ENCODE results near the gene ZNF385D.

ZNF385D gene

GRCh38 chr3:21668012-21668411 lies 83.0 kb downstream of the ZNF385D start:
- DNase-seq, result no peak

- no peak for DNase-seq
Observed at GRCh38 chr3:21665444-21666100, 85.4 kb downstream of the ZNF385D start.

- DNase-seq, result no peak
Observed at GRCh38 chr3:21664996-21665395, 86.0 kb downstream of the ZNF385D start.

DNA sequence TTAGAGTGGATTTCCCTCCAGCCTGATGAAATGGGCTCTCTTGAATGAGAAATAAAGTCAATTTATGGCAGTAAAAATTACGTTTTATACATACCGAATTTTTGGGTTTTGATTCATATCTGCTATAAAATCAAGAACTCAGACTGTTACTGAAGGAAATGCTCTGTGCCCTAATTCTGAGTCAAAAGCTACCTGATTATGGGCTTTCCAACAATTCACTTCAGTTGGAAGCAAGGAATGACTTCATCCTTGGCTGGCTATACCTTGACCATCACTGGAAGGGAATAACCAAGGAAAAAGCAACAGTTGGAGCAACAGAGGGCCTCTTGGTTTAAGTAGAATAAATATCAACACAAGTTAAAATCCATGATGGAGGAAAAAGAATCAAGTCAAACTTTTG lies 88.6 kb downstream of the ZNF385D start:
- DNase-seq, result no peak

DNA sequence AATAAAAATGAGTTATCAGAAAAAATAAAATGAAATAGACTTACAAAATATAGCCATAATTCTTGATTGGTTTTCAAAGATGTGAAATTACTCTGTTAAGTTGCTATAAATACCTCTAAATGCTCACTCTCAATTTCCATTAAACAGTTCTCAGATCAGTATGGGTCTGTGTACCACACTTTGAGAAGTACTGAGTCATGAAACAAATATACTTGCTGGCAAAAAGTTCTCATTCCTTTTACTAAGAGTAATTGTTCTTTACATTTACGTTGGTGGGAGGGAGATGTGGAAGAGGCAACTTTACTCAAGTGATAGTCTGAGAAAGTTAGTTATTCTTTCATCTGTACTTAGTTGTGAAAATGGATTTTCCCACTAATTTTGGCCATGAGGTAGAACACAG lies 96.3 kb downstream of the ZNF385D start:
- DNase-seq, result no peak

GRCh38 chr3:21654241-21654640 lies 96.8 kb downstream of the ZNF385D start:
- DNase-seq, result no peak

DNA sequence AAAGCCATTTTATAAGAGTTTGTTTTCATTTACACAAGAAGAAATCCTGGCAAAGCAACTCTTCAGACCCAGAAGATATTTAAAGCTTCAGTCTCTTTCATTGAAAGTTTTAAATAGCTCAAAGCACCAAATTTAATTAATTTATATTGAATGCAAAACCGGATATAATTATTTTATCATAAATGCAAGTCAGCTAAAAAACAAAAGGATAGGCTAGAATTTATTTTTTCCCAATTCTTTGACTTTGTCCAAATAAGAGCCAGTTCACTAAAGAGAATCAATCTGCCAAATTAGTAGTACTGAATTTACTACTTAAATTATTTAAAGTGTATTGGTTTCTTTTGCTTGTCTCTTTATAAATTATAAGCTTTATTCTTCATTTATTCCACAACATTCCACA lies 101.5 kb downstream of the ZNF385D start:
- no peak for DNase-seq

- DNase-seq, result no peak
Observed at GRCh38 chr3:21647961-21648360, 103.0 kb downstream of the ZNF385D start.

GRCh38 chr3:21645121-21645897 lies 105.7 kb downstream of the ZNF385D start:
- no peak for DNase-seq

GRCh38 chr3:21644268-21644667 lies 106.7 kb downstream of the ZNF385D start:
- no peak for DNase-seq

DNA sequence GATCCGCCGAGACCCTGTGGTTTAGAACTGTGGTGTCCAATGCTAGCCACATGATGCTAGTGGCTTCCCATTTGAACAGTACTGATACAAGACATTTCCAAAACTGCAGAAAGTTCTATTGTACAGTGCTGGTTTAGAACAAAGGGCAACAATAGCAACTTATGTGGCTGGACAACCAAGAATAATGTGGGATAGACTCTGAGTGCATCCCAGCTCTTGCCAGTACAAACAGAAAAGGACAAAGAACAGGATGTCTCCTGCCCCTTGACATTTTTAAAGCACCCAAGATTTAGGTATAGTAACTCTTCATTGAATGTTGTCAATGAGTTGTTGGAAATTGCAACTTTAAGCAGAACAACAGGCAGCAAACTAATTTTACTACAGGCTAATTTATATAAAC lies 107.3 kb downstream of the ZNF385D start:
- no peak for DNase-seq

DNA sequence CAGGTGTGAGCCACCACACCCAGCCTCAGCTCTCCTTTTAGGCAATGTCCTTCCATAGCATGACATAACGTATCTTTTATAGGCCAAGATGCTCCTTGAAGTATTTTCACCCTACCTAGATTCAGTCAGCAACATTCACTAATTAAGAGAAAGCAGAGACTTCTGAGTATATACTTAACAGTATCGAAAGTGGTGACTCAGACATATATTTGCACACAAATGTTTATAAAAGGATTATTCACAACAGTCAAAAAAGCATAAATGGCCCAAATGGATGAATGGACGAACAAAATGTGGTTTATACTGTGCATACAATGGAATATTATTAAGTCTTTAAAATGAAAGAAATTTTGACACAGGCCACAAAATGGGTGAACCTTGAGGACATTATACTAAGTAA lies 108.6 kb downstream of the ZNF385D start:
- DNase-seq, result no peak

DNA sequence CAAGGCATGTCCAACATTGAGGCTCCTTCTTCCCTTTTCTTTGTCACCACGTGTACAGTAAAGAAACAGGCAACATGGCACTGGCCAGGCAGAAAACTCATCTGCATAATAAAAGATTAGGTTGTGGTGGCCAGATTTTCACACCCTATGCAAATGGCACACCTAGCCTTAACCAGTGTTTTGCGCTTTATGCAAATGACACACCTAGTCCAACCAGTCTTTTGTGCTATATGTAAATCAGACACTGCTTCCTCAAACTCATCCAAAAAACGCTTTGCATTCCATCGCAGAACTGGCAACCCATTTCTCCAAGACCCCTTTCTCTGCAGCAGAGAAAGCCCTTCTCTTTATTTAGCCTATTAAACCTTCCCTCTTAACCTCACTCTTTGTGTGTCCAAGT lies 109.1 kb downstream of the ZNF385D start:
- no peak for DNase-seq

GRCh38 chr3:21638488-21638887 lies 112.5 kb downstream of the ZNF385D start:
- DNase-seq, result no peak

DNA sequence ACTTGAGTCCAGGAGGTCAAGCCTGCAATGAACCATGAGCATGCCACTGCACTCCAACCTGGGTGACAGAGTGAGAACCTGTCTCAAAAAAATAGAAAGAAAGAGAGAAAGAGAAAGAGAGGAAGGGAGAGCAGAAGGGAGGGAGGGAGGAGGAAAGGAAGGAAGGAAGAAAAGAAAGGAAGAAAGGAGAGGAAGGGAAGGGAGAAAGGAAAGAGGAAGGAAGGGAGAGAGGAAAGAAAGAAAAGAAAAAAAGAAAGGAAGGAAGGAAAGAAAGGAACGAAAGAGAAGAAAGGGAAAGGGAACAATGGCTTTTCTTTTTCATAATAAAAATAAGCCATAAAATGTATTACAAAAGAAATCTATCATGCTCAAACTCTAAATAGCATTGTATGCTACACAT lies 116.9 kb downstream of the ZNF385D start:
- DNase-seq, result no peak

DNA sequence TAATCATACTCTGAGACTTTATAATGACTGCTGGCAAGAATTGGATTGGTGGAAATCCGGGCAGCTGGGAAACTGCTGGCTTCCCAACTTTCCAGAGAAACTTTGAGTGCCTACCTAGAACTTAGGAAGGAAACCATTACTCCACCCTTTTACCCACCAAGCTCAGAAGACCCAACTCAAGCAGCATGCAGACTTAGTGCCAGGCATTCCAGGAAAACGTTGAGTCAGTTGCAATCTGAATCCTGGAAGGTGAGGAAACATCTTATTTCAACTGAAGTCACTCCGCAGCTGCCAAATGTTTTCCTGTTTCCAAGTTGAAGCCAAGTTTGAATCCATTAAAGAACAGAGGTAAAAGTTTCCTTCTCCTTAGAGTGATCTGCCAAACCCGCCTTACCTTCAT lies 126.5 kb downstream of the ZNF385D start:
- DNase-seq, result no peak

- no peak for DNase-seq
Observed at GRCh38 chr3:21621181-21621651, 129.8 kb downstream of the ZNF385D start.

DNA sequence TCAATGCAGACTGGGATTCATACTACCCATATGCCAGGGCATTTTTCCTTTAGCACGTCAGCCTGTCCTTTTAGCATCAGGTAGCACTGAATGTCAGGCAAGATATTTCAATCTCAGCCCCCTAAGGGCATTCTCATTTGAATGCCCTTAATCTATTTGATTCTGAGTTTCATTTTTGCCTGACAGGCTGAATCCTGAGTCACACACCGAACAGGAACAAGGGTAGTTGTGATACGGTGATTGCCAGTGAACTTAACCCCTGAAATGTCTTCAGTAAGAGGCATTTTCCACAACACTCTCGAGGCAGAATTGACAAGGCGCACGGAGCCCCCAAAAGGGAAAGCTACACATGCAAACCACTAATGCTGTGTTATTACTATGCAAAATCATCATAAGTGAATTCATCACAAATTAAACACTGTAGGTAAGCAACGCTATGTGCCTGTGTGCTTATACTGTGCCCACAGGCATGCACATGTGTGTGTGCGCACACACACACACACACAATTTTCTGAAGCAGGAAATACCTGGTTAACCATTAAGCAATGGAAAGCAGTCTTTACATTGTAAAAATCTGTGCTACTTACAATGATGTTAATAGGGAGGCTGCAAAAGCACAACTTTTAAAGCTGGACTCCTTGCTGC lies 130.4 kb downstream of the ZNF385D start:
- DNase-seq, result no peak

DNA sequence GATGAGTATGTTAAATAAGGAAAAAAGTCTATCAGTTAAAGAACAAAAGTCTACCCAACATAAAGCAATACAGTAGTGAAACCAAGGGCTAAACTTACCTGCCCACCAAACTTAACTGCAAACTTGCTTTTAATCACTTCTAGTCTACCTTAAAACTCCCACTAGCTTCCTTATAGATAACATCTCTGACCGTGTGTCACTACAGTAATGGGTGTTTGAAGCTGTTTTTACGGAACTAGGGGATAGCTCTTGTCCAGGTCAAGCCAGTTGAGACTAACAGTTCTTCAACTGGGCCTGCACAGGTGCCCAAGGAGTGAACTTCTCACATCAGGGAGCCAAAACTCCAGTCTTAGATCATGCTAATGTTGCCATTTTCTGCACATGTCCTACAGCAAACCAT lies 132.3 kb downstream of the ZNF385D start:
- no peak for DNase-seq

GRCh38 chr3:21613372-21614070 lies 137.5 kb downstream of the ZNF385D start:
- no peak for DNase-seq

DNA sequence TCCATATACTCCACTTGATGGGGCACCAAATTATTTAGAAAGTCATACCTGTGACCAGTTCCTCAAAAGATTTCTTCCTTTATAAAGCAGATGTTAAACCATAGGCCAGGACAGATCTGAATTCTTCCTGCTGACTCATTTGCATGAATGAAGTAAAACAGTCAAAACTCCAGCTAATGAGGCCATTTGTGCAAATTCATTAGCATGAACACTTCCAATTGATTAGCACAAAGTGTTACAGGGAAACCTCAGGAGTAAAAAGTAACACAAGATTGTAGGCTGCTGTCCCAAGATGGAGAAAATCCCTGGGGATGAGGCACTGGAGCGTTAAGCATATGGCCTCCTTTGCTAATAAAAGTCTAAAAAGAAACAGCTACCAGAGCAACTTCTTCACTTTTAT lies 149.8 kb downstream of the ZNF385D start:
- DNase-seq, result no peak

GRCh38 chr3:21599890-21600289 lies 151.1 kb downstream of the ZNF385D start:
- DNase-seq, result no peak

GRCh38 chr3:21592828-21593227 lies 158.2 kb downstream of the ZNF385D start:
- DNase-seq, result no peak
